Testis (tissue), 3 donors: ENCODE data around the gene CCT3. TPM values are rescaled to one million over a fixed set of nuclear protein-coding genes. Genes with fewer than 3 reads are reported as not detected.
A peak's percentile ranks its signal among the peaks of the same experiment; 100 is the strongest.

Source experiments
- DNase-seq: peaks from one replicate; pipeline ENCODE4 v3.0.0-alpha.2; 2019
- H3K27ac ChIP-seq, 2 donors: fragments of 200-600 bp; sonication (generic); one replicate each; pipeline ENCODE4 v1.5.1; 2019
- H3K27me3 ChIP-seq: fragments of 200-600 bp; sonication (generic); one replicate; pipeline ENCODE4 v1.5.1; 2019
- H3K36me3 ChIP-seq: fragments of 200-600 bp; sonication (generic); one replicate; pipeline ENCODE4 v1.5.1; 2017; ENCODE audit warnings: low read depth; ENCODE audit errors: missing control alignments
- H3K4me1 ChIP-seq: fragments of 200-600 bp; sonication (generic); one replicate; pipeline ENCODE4 v1.5.1; 2019
- H3K4me3 ChIP-seq, 2 donors: fragments of 200-600 bp; sonication (generic); one replicate each; pipeline ENCODE4 v1.5.1; 2017 to 2019
- H3K9me3 ChIP-seq: fragments of 200-600 bp; sonication (generic); one replicate; pipeline ENCODE4 v1.5.1; 2017
- CTCF ChIP-seq, 3 experiments: fragments of 450-650 bp in 2 of 3; fragments of 200-600 bp in 1 of 3; sonication (generic) in 1 of 3; IDR thresholded peaks; one replicate each; pipeline ENCODE4 v1.5.1; 2016 to 2019; ENCODE audit warnings: antibody characterized with exemption in 3 of 3, mild to moderate bottlenecking in 2 of 3, moderate library complexity in 1 of 3
- POLR2A ChIP-seq: fragments of 450-650 bp; IDR thresholded peaks from one replicate; pipeline ENCODE4 v1.6.1; 2017; ENCODE audit warnings: antibody characterized with exemption, mild to moderate bottlenecking, moderate library complexity
- WGBS, 2 donors: methylation state at CpG; one replicate each; pipeline ENCODE4 v1.1.5; 2018; 5-methylcytosine and 5-hydroxymethylcytosine counted together
- intact Hi-C: fragments of 100-400 bp; cut with DNase I; formaldehyde crosslinking; loops from one replicate; pipeline ENCODE4 v1.15.1; 2023; ENCODE audit warnings: low total_unique reads
- polyA plus RNA-seq: library from polyadenylated mRNA; stranded (reverse); fragments of 350-450 nt; fragmentation: Illumina TruSeq; extraction: RNeasy Lipid Tissue Mini Kit (QIAGEN cat#74804); gene quantifications from one replicate; pipeline ENCODE4 v1.2.3, GENCODE V29; 2014; ENCODE audit warnings: low read depth, low replicate concordance; ENCODE audit not compliant: insufficient read depth
- total RNA-seq, 2 donors: library from RNA; depleted of rRNA; stranded (reverse); fragments of >200 nt; gene quantifications; one replicate each; pipeline ENCODE4 v1.2.3, GENCODE V29; 2016

CCT3 gene
- total and polyA plus RNA-seq, 3 donors from 2014 or later, result 192 to 302 (median 203) TPM

GRCh38 chr1:156368889-156369684 is 31.0 kb upstream of the CCT3 start, which contains the start of gene RHBG:
RHBG (plus strand) TSS chr1:156369211; CDS start chr1:156369250, 39 bp downstream.
- intact Hi-C loops, result no loop called here
- no peaks in the 10 kb centered on the region for H3K27me3 ChIP-seq
- H3K36me3 ChIP-seq, result no peaks in the 10 kb centered on the region
- H3K27ac ChIP-seq, result no peak within 1 kb of the TSS
- peak within 1 kb of the TSS; percentile 29 to 46 for H3K4me3 ChIP-seq
- 9 to 21% methylated on average over 20 to 47 of the region's 48 CpGs for WGBS, 2 donors
- no peaks in the 10 kb centered on the region for H3K9me3 ChIP-seq
- peak; percentile 68 for DNase-seq
- TF ChIP-seq CTCF (IDR thresholded peaks at IDR 0.05), result no peak
- no peak for TF ChIP-seq POLR2A
- peaks cover 6% of the 10 kb centered on the region for H3K4me1 ChIP-seq

GRCh38 chr1:156368157-156368658 is 30.1 kb upstream of the CCT3 start:
- Histone ChIP-seq H3K36me3 (no peaks in the 10 kb centered on the region), H3K27me3 (no peaks in the 10 kb centered on the region), H3K4me3 (no peak overlapping the region), H3K9me3 (no peaks in the 10 kb centered on the region), H3K27ac (no peak overlapping the region), H3K4me1 (no peaks in the 10 kb centered on the region)
- 86 to 88% methylated on average over 7 of the region's 7 CpGs for whole genome bisulfite sequencing, 2 donors
- no peak for DNase-seq
- intact Hi-C loops, result no loop called here
- TF ChIP-seq CTCF (IDR thresholded peaks at IDR 0.05) (no peak), POLR2A (no peak)

GRCh38 chr1:156367383-156368156 is 29.5 kb upstream of the CCT3 start:
- H3K36me3 ChIP-seq, result no peaks in the 10 kb centered on the region
- WGBS, 2 donors, result 84 to 90% methylated on average over 6 to 9 of the region's 9 CpGs
- H3K4me3 ChIP-seq, result no peak overlapping the region
- H3K27me3 ChIP-seq, result no peaks in the 10 kb centered on the region
- intact Hi-C loops, result no loop called here
- DNase-seq, result no peak
- no peak overlapping the region for H3K27ac ChIP-seq
- no peaks in the 10 kb centered on the region for H3K9me3 ChIP-seq
- TF ChIP-seq CTCF (IDR thresholded peaks at IDR 0.05), result no peak
- TF ChIP-seq POLR2A, result no peak
- H3K4me1 ChIP-seq, result no peaks in the 10 kb centered on the region

GRCh38 chr1:156366378-156367166 is 28.5 kb upstream of the CCT3 start:
- H3K27ac ChIP-seq, result no peak overlapping the region
- no peaks in the 10 kb centered on the region for H3K36me3 ChIP-seq
- H3K9me3 ChIP-seq, result no peaks in the 10 kb centered on the region
- no peak for TF ChIP-seq POLR2A
- TF ChIP-seq CTCF (IDR thresholded peaks at IDR 0.05), result no peak
- no peak for DNase-seq
- WGBS, 2 donors, result 91% methylated on average over 5 of the region's 5 CpGs
- H3K4me3 ChIP-seq, result no peak overlapping the region
- H3K4me1 ChIP-seq, result no peaks in the 10 kb centered on the region
- intact Hi-C loops, result no loop called here
- no peaks in the 10 kb centered on the region for H3K27me3 ChIP-seq
